Ishikawa (cell line): ENCODE data around the gene CD300LG.

Experiments
- CEBPB ChIP-seq: IDR thresholded peaks from 2 replicates; pipeline ENCODE4 v1.6.1; 2012
- CREB1 ChIP-seq: IDR thresholded peaks from 2 replicates; pipeline ENCODE4 v1.6.1; 2012; ENCODE audit warnings: low read depth
- FOXM1 ChIP-seq: IDR thresholded peaks from 2 replicates; pipeline ENCODE4 v1.6.1; 2012; ENCODE audit warnings: low read depth, borderline replicate concordance
- REST ChIP-seq: IDR thresholded peaks from 2 replicates; pipeline ENCODE4 v1.6.1; 2012; ENCODE audit warnings: low read depth, mild to moderate bottlenecking
- TAF1 ChIP-seq: IDR thresholded peaks from 2 replicates; pipeline ENCODE4 v1.6.1; 2012; ENCODE audit warnings: low read depth, mild to moderate bottlenecking
- TEAD4 ChIP-seq: IDR thresholded peaks from 2 replicates; pipeline ENCODE4 v1.6.1; 2012
- USF1 ChIP-seq: IDR thresholded peaks from 2 replicates; pipeline ENCODE4 v1.6.1; 2012
- TF ChIP-seq, protein P1 (sequence below): IDR thresholded peaks from 2 replicates; pipeline ENCODE4 v1.6.1; 2012

- TF ChIP-seq, protein P1, sequence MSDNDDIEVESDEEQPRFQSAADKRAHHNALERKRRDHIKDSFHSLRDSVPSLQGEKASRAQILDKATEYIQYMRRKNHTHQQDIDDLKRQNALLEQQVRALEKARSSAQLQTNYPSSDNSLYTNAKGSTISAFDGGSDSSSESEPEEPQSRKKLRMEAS = no peak
- TF ChIP-seq FOXM1 = no peak
- no peak for TF ChIP-seq TEAD4
- TF ChIP-seq CREB1 = no peak
- no peak for TF ChIP-seq USF1
- TF ChIP-seq CEBPB = no peak
- no peak for TF ChIP-seq TAF1
- no peak for TF ChIP-seq REST
Measured at GRCh38 chr17:43842975-43843325, 4.0 kb upstream of the CD300LG start.
